ENCODE measurements around the gene NMUR2. TPM values are rescaled to one million over a fixed set of nuclear protein-coding genes. Genes with fewer than 3 reads are reported as not detected.

The NMUR2 gene
- total RNA-seq, 1 experiment from 2014 or later = not detected

- ChIA-PET RAD21 (ENCODE audit: low non-redundant PET in 1 of 2, low total read pairs in 2 of 2, uncharacterized antibody in 2 of 2, unreplicated experiment in 2 of 2) (no interaction called here), POLR2A (no interaction called here), CTCF (no interaction called here)
- no peak overlapping the region for H3K4me2 ChIP-seq (ENCODE audit: low read length)
- intact Hi-C loops (cut with micrococcal nuclease) = no loop called here
- no peak overlapping the region for H2AFZ ChIP-seq (ENCODE audit: low read depth, low read length, poor library complexity, severe bottlenecking)
- H3K36me3 ChIP-seq (ENCODE audit: control insufficient read depth in 1 of 2, insufficient read depth in 2 of 2, low read length in 2 of 2) = no peaks in the 10 kb centered on the region
- DNase-seq (ENCODE audit: low read depth, low spot score) (no peak), ATAC-seq (no peak)
- H3K9me3 ChIP-seq (ENCODE audit: control insufficient read depth in 1 of 2, insufficient read depth in 1 of 2, low read depth in 1 of 2, low read length in 2 of 2) = no peaks in the 10 kb centered on the region
- no peaks in the 10 kb centered on the region for H3K27me3 ChIP-seq (ENCODE audit: insufficient read depth, low read length)
- BruUV-seq (replicated peaks) = no TSS peak
- no peak for TF ChIP-seq RAD21 (IDR thresholded peaks at IDR 0.05; ENCODE audit: low read depth)
- TF ChIP-seq FOSL1 (IDR thresholded peaks at IDR 0.05; ENCODE audit: low read depth) = no peak
- TF ChIP-seq, protein P1, sequence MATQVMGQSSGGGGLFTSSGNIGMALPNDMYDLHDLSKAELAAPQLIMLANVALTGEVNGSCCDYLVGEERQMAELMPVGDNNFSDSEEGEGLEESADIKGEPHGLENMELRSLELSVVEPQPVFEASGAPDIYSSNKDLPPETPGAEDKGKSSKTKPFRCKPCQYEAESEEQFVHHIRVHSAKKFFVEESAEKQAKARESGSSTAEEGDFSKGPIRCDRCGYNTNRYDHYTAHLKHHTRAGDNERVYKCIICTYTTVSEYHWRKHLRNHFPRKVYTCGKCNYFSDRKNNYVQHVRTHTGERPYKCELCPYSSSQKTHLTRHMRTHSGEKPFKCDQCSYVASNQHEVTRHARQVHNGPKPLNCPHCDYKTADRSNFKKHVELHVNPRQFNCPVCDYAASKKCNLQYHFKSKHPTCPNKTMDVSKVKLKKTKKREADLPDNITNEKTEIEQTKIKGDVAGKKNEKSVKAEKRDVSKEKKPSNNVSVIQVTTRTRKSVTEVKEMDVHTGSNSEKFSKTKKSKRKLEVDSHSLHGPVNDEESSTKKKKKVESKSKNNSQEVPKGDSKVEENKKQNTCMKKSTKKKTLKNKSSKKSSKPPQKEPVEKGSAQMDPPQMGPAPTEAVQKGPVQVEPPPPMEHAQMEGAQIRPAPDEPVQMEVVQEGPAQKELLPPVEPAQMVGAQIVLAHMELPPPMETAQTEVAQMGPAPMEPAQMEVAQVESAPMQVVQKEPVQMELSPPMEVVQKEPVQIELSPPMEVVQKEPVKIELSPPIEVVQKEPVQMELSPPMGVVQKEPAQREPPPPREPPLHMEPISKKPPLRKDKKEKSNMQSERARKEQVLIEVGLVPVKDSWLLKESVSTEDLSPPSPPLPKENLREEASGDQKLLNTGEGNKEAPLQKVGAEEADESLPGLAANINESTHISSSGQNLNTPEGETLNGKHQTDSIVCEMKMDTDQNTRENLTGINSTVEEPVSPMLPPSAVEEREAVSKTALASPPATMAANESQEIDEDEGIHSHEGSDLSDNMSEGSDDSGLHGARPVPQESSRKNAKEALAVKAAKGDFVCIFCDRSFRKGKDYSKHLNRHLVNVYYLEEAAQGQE (IDR thresholded peaks at IDR 0.05; ENCODE audit: low read depth) = no peak
- TF ChIP-seq ZFX (IDR thresholded peaks at IDR 0.05) = no peak
- no peak for TF ChIP-seq EGR1 (IDR thresholded peaks at IDR 0.05; ENCODE audit: low read depth)
- TF ChIP-seq, protein P2, sequence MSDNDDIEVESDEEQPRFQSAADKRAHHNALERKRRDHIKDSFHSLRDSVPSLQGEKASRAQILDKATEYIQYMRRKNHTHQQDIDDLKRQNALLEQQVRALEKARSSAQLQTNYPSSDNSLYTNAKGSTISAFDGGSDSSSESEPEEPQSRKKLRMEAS (IDR thresholded peaks at IDR 0.05) = no peak
- TF ChIP-seq, protein P3, sequence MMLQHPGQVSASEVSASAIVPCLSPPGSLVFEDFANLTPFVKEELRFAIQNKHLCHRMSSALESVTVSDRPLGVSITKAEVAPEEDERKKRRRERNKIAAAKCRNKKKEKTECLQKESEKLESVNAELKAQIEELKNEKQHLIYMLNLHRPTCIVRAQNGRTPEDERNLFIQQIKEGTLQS (IDR thresholded peaks at IDR 0.05) = no peak
- no peak for TF ChIP-seq CTCF (IDR thresholded peaks at IDR 0.05 in 2 of 3, conservative IDR thresholded peaks at IDR 0.05 in 1 of 3; ENCODE audit: borderline replicate concordance in 1 of 3, insufficient read depth in 1 of 3, low read depth in 2 of 3, low read length in 2 of 3)
- TF ChIP-seq CEBPB (IDR thresholded peaks at IDR 0.05; ENCODE audit: low read depth) = no peak
- TF ChIP-seq SP1 (IDR thresholded peaks at IDR 0.05; ENCODE audit: low read depth) = no peak
- TF ChIP-seq JUND (IDR thresholded peaks at IDR 0.05) = no peak
- no peak for TF ChIP-seq EZH2phosphoT487 (IDR thresholded peaks at IDR 0.05; ENCODE audit: borderline replicate concordance)
- TF ChIP-seq CBX3 (IDR thresholded peaks at IDR 0.05; ENCODE audit: low read depth) = no peak
- TF ChIP-seq ZNF274 (IDR thresholded peaks at IDR 0.05; ENCODE audit: low read depth, low read length) = no peak
- TF ChIP-seq, protein P4, sequence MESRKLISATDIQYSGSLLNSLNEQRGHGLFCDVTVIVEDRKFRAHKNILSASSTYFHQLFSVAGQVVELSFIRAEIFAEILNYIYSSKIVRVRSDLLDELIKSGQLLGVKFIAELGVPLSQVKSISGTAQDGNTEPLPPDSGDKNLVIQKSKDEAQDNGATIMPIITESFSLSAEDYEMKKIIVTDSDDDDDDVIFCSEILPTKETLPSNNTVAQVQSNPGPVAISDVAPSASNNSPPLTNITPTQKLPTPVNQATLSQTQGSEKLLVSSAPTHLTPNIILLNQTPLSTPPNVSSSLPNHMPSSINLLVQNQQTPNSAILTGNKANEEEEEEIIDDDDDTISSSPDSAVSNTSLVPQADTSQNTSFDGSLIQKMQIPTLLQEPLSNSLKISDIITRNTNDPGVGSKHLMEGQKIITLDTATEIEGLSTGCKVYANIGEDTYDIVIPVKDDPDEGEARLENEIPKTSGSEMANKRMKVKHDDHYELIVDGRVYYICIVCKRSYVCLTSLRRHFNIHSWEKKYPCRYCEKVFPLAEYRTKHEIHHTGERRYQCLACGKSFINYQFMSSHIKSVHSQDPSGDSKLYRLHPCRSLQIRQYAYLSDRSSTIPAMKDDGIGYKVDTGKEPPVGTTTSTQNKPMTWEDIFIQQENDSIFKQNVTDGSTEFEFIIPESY (IDR thresholded peaks at IDR 0.05; ENCODE audit: extremely low read depth, insufficient replicate concordance, low read length) = no peak
- no peak overlapping the region for H3K9ac ChIP-seq (ENCODE audit: low read length)
- no peaks in the 10 kb centered on the region for H4K20me1 ChIP-seq (ENCODE audit: insufficient read depth)
- no peaks in the 10 kb centered on the region for H3K4me1 ChIP-seq (ENCODE audit: control insufficient read depth in 1 of 2, insufficient read depth in 2 of 2, low read length in 2 of 2)
- H3K79me2 ChIP-seq (ENCODE audit: insufficient read depth, low read length) = no peaks in the 10 kb centered on the region
- H3K9me2 ChIP-seq (ENCODE audit: insufficient read depth) = no peaks in the 10 kb centered on the region
- H3K4me3 ChIP-seq (replicated peaks in 1 of 2; ENCODE audit: low read depth in 1 of 2, low read length in 2 of 2) = no peak overlapping the region
- no peak overlapping the region for H3K27ac ChIP-seq (ENCODE audit: low read depth, low read length)
Measured at GRCh38 chr5:152425083-152425482, 20.0 kb upstream of the NMUR2 start.
